CD4-positive, alpha-beta T cell treated with Interleukin-12 subunit alpha and Interleukin-12 subunit beta, for 1 hour (primary cell): ENCODE measurements around the gene TADA1.
"Not testable (repeated sequence)": the region's sequence is repeated elsewhere in the genome, so short reads cannot be mapped to it uniquely, and the experiment has no call there.

Experiments
- DNase-seq: peaks from one replicate; pipeline ENCODE4 v3.0.0-alpha.2; 2020

The TADA1 gene

DNA sequence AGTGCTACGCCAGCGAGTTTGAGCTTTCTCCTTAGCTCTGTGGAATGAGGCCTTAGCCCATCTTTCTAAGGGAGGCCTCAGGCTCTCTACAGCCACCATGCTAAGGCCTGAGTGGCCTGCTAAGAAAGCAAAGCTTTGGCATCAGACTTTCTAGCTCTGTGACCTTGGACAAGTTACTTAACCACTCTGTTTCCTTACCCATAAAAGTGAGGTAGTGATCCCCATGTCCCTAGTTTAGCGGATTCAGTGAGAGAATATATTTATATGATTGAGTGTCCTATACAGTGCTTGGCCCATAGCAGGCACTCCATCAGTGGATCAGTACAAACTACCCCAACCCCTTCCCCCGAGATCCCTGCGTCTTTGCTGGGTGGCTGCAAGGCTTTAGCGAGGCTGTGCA lies 32.7 kb downstream of the TADA1 start:
- no peak for DNase-seq

DNA sequence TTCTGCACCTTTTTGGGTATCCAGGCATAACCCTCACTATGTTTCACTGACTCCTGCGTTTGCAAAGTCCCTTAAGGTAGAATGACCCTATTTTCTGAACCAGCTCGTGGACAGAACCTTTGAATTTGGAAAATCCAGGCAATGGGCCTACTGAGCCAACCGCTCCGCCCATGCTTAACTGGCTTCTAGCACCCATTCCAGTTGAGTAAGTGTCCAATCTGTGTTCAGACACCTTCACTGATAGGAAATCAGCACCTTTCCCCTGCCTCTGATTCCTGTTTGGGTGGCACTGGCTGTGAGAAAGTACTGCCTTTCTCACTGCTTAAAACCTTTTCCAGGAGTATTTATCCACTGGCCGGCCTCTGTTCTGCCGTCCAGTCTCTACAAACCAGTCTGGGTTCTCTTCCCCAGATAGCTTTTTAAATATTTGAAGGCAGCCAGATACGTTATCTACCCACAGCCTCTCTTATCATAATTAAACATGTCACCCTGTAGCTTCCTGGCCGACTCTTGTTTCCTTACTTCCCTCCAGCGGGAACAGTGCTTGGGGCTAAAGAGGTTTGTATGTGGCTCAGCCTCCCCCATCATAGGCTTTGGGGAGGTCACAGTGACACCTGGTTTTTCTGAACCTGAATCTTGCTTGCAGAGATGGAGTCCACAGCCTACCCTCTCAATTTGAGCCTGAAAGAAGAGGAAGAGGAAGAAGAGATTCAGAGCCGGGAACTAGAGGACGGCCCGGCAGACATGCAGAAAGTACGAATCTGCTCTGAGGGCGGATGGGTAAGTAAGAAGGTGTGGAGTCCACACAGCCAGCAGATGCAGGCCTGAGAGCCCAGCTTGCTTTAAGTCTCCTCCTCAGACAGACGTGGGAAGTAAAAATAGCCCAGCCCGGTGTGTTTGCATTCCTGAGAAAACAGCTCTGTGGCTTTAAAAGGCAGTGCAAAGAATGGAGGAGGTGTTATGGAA lies 35.5 kb downstream of the TADA1 start:
- DNase-seq, result no peak

DNA sequence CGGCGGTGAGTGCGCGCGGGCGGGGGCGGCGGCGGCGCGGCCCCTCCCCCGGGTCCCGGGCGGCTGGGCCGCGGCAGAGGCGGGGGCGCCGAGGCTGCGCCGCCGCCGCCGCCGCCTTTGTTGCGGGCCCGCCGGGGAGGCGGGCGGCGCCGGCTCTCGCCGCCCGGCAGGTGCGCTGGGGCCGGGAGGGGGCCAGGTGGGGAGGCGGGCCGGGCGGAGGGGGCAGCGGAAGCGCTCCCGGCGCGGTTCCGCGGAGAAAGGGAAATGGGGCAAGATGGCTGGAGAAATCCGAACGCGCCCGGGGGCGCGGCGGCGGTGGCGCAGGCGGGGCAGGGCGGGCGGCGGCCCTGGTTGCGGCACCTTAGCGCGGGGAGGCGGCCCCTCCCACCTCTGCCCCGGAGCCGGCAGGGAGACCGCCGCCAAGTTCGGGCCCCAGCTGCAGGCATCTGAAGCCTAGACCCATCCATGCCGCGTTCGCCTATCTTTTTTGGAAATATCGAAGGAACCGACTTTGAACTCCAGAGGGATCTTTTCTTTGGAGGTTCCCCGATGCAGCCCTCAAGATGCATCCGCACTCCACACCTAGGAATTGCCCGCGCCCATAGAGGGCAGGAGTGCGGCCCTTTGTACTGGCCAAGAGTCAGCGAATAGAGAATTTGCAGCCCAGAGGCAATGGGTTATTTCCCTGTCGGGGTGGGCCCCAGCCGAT lies 36.3 kb downstream of the TADA1 start:
- peak; percentile 64 for DNase-seq

DNA sequence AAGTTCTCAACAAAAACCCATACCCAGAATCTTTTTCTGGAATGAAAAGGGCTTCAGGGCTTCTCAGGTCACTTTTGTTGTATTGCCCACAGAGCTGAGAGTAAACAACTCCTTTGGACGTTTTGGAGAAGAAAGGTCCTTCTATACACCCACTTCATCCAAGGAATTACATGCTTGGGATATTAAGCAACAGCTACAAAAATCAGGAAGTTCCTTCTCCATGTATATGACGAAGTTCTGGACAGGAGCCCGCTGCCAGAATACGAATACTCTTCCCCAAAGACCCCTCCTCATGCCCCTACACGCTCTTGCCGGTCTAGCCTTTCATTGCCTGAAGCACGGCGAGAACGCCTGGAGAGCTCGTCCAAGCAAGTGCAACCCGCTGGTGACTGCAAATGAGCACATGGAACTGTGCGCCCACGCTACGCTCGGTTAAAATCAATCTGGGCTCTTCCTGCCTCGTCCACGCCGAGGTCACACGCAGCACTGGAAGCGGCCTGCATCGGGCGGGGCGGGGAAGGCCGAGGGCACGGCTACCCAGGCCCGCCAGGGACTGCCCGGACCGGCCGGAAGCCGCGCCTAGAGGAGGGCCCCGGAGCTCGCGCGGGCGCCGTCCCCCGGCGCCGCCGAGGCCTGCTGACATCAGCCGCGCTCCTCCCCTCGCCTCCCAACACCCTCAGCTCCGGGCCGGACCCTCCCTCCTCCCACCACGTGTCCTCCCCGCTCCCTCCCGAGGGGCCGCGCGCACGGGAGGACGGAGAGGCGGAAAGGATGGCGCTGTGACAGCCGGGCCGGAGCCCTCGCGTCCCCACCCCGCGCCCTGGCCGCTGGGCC lies 37.1 kb downstream of the TADA1 start, which contains the start of gene POGK:
Gene POGK, plus strand, starts transcription at position 710 of the 834 bp plus-strand sequence. CDS start 1,482 bp downstream, outside the sequence.
- peak; percentile 84 for DNase-seq

DNA sequence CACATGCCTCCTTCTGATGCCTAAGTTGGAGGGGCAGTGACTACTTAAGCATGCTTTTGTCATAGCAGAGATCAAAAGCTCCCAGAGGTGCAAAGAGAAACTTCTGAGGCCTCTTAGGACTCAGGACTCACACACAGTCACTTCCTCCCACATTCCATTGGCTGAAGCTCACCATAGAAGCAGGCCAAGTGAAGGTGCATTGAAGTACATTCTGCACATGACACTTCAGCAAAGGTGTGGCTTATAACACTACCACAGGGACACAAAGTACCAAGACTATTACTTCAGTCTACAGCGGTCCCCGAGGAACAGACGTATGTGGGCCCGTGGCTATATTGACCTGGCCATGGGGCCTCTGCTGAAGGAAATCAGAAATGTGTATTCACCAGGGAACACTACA lies 39.3 kb downstream of the TADA1 start:
- no peak for DNase-seq

DNA sequence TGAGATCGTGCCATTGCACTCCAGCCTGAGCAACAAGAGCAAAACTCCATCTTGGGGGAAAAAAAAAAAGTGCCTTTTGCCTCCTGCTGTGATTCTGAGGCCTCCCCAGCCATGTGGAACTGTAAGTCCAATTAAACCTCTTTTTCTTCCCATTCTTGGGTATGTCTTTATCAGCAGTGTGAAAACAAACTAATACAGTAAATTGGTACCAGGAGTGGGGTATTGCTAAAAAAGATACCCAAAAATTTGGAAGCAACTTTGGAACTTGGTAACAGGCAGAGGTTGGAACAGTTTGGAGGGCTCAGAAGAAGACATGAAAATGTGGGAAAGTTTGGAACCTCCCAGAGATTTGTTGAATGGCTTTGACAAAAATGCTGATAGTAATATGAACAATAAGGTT lies 46.3 kb downstream of the TADA1 start:
- DNase-seq, result not testable (repeated sequence)

DNA sequence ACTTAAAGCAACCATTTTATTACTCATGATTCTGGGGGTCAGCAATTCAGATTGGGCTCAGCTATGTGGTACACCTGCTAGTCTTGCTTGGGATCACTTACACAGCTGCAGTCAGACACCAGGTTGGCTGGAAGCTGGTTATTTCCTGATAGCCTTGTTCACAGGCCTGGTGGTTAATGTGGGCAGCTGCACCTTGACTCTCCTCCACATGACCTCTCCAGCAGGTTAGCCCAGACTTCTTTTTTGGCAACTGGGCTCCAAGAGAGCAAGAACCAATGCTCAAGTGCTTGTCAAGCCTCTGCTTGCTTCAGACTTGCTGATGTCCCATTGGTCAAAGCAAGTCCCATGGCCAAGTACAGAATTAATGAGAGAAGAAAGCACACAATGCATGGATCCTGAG lies 48.6 kb downstream of the TADA1 start:
- DNase-seq, result no peak

DNA sequence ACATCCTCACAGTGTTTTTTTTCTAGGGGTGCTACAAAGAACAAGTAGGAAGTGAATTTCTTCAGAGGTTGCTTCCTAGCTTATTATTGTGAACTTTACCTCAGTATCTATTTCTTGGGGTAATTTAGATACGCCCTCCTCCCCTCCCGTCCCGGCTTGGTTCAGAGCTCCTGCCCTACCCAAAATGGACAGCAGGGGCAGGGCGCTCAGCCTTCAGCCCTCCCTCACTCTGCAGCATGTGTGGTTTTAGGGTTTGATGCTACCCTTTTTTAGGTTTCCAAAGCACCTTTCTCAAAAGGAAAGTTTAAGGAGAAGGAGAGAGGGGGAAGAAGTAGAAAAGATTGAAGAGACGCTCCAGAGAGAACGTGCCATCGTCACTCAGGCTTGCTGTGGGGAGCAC lies 53.7 kb downstream of the TADA1 start:
- no peak for DNase-seq

DNA sequence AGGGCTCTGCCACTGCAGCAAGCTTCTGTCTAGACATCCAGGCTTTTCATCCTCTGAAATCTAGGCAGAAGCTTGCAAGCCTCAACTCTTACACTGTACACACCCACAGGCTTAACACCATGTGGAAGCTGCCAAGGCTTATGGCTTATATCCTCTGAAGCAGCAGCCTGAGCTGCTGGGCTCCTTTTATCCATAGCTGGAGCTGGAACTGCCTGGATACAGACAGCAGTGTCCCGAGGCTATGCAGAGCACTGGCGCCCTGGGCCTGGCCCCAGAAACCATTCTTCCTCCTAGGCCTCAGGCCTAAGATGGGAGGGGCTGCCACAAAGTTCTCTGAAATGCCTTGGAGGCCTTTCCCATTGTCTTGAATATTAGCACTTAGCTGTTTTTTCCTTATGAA lies 56.1 kb downstream of the TADA1 start:
- DNase-seq, result no peak

DNA sequence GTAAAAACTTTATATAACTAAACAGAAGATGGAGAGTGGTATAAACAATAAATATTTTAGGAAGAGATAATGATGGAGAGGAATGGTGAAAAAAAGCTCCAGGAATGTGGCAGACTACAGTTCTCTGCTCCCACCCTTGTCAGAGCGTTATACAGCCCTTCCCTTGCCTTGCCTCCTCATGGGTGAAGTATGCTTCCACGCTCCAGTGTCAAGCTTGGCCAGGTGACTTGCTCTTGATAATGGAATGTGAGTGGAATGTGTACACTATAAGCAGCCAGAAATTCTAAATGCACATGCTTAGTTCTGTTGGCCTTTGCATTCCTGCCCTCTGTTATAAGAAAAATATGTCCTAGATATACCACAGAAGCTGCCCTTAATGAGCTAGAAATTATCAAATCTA lies 61.5 kb downstream of the TADA1 start:
- DNase-seq, result no peak

DNA sequence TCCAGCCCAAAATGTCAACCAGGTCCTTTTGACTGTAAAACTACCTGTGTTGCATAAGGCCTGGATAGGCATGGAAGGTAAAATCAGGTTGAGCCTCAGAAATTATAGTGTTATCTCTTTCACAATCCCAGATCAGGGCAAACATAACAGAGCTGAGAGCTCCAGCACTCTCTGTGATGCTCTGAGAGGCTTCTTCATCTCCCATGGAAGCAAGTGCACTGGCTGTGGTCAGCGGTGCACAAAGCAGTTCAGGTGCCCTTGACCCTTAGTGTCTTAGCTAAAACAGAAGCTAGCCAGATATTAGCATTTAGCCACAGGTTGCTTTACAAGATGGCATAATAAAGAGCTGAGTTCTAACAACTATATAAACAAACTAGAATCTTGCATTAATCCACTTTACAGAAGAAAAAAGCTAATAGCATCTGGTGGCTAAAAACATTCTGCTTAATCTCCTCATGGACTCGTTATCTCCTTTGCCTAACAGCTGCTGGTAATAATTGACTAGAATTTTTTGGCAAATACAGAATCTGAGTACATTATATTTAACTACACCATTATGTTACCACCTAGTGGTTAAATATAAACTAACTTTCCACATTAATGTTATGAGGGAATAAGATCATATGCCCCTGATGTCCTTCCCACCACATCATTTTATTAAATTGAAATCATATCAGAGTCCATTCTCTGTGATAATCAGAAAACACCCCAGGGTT lies 62.4 kb downstream of the TADA1 start:
- DNase-seq, result no peak

DNA sequence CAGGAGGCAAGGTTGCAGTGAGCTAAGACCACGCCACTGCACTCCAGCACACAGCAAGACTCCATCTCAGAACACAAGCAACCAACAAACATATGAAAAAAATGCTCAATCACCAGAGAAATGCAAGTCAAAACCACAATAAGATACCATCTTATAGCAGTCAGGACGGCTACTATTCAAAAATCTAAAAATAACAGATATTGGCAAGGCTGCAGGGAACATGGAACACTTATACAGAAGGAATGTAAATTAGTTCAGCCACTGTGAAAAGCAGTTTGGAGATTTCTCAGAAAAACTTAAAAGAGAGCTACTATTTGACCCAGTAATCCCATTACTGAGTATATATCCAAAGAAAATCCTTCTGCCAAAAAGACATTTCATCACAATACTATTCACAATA lies 64.4 kb downstream of the TADA1 start:
- DNase-seq, result no peak

DNA sequence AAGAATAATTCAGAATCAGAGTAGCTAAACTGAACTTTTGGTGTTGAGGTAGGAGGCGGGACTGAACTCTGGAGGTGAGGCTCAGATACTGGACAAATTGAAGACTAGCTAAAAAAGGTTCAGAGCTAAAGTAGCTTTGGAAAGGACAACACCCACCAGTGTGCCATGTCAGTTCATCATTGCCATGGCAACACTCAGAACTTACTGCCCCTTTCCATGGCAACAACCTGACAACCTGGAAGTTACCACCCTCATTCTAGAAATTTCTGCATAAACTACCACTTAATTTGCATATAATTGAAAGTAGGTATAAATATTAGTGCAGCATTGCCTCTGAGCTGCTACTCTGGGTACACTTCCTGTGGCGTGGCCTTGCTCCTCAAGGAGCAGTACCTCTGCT lies 67.1 kb downstream of the TADA1 start:
- DNase-seq, result no peak
